ENCODE results near the gene SMYD3.

The SMYD3 gene

GRCh38 chr1:246518456-246519205, 11.6 kb upstream of the SMYD3 start:
- no peaks in the 10 kb centered on the region for H3K27me3 ChIP-seq (ENCODE audit: control insufficient read depth, low read length)
- no peak overlapping the region for H3K4me3 ChIP-seq (ENCODE audit: low read length)
- no peaks in the 10 kb centered on the region for H3K36me3 ChIP-seq (ENCODE audit: control insufficient read depth, low read length)
- no peaks in the 10 kb centered on the region for H3K79me2 ChIP-seq (ENCODE audit: control insufficient read depth, low read length)
- no peak overlapping the region for H3K4me2 ChIP-seq (ENCODE audit: low read length)
- no peak overlapping the region for H3K27ac ChIP-seq (ENCODE audit: low read depth, low read length)
- TF ChIP-seq, protein P1, sequence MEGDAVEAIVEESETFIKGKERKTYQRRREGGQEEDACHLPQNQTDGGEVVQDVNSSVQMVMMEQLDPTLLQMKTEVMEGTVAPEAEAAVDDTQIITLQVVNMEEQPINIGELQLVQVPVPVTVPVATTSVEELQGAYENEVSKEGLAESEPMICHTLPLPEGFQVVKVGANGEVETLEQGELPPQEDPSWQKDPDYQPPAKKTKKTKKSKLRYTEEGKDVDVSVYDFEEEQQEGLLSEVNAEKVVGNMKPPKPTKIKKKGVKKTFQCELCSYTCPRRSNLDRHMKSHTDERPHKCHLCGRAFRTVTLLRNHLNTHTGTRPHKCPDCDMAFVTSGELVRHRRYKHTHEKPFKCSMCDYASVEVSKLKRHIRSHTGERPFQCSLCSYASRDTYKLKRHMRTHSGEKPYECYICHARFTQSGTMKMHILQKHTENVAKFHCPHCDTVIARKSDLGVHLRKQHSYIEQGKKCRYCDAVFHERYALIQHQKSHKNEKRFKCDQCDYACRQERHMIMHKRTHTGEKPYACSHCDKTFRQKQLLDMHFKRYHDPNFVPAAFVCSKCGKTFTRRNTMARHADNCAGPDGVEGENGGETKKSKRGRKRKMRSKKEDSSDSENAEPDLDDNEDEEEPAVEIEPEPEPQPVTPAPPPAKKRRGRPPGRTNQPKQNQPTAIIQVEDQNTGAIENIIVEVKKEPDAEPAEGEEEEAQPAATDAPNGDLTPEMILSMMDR (IDR thresholded peaks at IDR 0.05; ENCODE audit: low read depth, low read length, poor library complexity, severe bottlenecking), result no peak
- TF ChIP-seq EZH2phosphoT487 (IDR thresholded peaks at IDR 0.05; ENCODE audit: borderline replicate concordance, low read length), result no peak
- no peaks in the 10 kb centered on the region for H3K4me1 ChIP-seq (ENCODE audit: control insufficient read depth, low read length)
- no peaks in the 10 kb centered on the region for H4K20me1 ChIP-seq (ENCODE audit: control insufficient read depth, insufficient read depth, low read depth, low read length)
- no peaks in the 10 kb centered on the region for H3F3A ChIP-seq (ENCODE audit: control insufficient read depth, insufficient read depth)
- no peaks in the 10 kb centered on the region for H3K9me2 ChIP-seq (replicated peaks; ENCODE audit: control insufficient read depth, low read length)
- peaks cover 77% of the 10 kb centered on the region for H3K9me3 ChIP-seq (ENCODE audit: control insufficient read depth, insufficient read depth, low read length)

DNA sequence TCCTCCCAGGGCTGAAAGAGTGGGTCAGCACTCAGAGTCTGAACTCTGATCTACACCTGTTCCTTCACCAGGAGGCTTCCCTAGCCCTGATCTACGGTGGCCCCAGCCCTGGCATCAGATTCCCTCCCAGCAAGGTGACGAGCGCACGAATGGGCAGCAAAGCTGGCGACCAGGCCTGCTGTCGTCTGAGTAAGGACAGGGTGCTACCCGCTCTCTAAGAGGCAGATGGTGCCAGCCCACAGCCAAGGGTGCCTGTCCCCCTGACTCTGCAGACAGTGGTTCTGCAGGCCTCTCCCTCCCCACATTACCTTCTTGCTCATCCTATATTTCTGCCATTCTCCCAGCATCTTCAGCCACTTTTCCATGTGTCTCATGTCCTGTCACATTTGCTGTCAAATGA, 10.3 kb upstream of the SMYD3 start:
- Histone ChIP-seq H3F3A (ENCODE audit: control insufficient read depth, insufficient read depth) (no peaks in the 10 kb centered on the region), H3K27ac (ENCODE audit: low read depth, low read length) (no peak overlapping the region), H3K9me2 (replicated peaks; ENCODE audit: control insufficient read depth, low read length) (no peaks in the 10 kb centered on the region), H4K20me1 (ENCODE audit: control insufficient read depth, insufficient read depth, low read depth, low read length) (no peaks in the 10 kb centered on the region), H3K79me2 (ENCODE audit: control insufficient read depth, low read length) (no peaks in the 10 kb centered on the region), H3K4me3 (ENCODE audit: low read length) (no peak overlapping the region), H3K27me3 (ENCODE audit: control insufficient read depth, low read length) (no peaks in the 10 kb centered on the region), H3K4me1 (ENCODE audit: control insufficient read depth, low read length) (no peaks in the 10 kb centered on the region), H3K4me2 (ENCODE audit: low read length) (no peak overlapping the region), H3K9me3 (ENCODE audit: control insufficient read depth, insufficient read depth, low read length) (peaks cover 70% of the 10 kb centered on the region), H3K36me3 (ENCODE audit: control insufficient read depth, low read length) (no peaks in the 10 kb centered on the region)
- TF ChIP-seq, protein P1 (IDR thresholded peaks at IDR 0.05; ENCODE audit: low read depth, low read length, poor library complexity, severe bottlenecking), result no peak
- no peak for TF ChIP-seq EZH2phosphoT487 (IDR thresholded peaks at IDR 0.05; ENCODE audit: borderline replicate concordance, low read length)

DNA sequence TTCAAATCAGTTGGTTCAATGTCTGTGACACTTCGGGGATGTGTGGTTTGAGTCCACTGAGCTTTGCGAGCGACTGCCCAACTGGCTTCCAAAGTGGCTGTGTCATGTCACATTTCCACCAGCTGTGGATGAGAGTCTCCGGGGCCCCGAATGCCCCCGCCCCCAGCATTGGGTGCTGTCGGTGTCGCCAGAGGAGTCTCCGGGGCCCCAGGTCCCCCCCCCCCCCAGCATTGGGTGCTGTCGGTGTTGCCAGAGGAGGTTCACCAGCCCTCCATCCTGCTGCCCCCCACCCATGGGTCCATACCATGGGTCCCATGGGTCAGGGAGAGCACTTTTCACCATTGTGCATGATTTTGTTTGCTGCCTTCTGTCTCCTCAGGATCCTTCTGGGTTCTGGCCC, 9.0 kb upstream of the SMYD3 start:
- TF ChIP-seq EZH2phosphoT487 (IDR thresholded peaks at IDR 0.05; ENCODE audit: borderline replicate concordance, low read length), result no peak
- TF ChIP-seq, protein P1 (IDR thresholded peaks at IDR 0.05; ENCODE audit: low read depth, low read length, poor library complexity, severe bottlenecking), result no peak
- H3K4me1 ChIP-seq (ENCODE audit: control insufficient read depth, low read length), result no peaks in the 10 kb centered on the region
- H3K27ac ChIP-seq (ENCODE audit: low read depth, low read length), result no peak overlapping the region
- no peak overlapping the region for H3K4me3 ChIP-seq (ENCODE audit: low read length)
- no peaks in the 10 kb centered on the region for H3F3A ChIP-seq (ENCODE audit: control insufficient read depth, insufficient read depth)
- no peaks in the 10 kb centered on the region for H3K79me2 ChIP-seq (ENCODE audit: control insufficient read depth, low read length)
- H3K36me3 ChIP-seq (ENCODE audit: control insufficient read depth, low read length), result no peaks in the 10 kb centered on the region
- H3K4me2 ChIP-seq (ENCODE audit: low read length), result no peak overlapping the region
- no peaks in the 10 kb centered on the region for H3K27me3 ChIP-seq (ENCODE audit: control insufficient read depth, low read length)
- no peaks in the 10 kb centered on the region for H4K20me1 ChIP-seq (ENCODE audit: control insufficient read depth, insufficient read depth, low read depth, low read length)
- H3K9me3 ChIP-seq (ENCODE audit: control insufficient read depth, insufficient read depth, low read length), result peaks cover 64% of the 10 kb centered on the region
- H3K9me2 ChIP-seq (replicated peaks; ENCODE audit: control insufficient read depth, low read length), result no peaks in the 10 kb centered on the region

All from DOHH2 (cell line).